Cerebellar nuclear complex (tissue), 1 donor: ENCODE data around the gene TMEM123.

ENCODE experiments used
- DNase-seq, 2 experiments: peaks; one replicate each; lab custom pipeline; 2025; lab: John Stamatoyannopoulos, UW

The TMEM123 gene, protein sequence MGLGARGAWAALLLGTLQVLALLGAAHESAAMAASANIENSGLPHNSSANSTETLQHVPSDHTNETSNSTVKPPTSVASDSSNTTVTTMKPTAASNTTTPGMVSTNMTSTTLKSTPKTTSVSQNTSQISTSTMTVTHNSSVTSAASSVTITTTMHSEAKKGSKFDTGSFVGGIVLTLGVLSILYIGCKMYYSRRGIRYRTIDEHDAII

DNA sequence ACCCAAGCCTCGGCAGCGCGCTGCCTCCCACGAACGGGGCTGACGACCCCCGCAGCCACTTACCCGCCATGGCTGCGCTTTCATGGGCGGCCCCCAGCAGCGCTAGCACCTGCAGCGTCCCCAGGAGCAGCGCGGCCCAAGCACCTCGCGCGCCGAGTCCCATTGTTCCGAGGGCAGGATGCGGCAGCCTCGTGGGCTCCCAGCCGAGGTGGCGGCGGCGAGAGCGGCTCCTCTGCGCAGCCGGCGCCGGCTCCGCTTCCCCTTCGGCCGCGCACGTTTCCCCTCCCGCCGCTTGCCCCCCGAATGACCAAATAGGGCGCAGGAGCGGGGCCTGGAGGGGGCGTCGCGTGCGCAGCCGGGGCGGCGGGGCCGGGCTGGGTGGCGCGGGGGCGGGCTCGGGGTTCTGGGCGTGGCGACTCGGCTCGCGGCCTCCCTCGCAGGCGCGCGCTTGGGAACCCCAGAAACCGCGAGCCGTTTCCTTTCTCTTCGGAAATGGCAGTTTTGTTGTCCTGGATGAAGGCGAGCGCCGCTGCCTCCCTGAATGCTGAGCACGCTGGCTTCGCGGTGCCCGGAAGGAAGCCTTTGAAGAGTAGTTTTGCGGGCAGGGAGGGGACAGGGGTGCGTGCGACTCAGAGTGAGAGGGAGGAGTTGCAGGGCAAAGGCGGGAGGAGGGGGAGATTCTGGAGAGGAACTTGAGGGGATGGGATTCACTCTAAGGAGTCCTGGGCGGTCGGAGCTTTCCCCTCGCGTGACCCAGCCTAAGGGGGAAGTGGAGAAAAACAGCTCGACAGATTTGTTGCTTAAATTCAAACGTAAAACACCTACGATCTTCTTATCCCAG, at the start of gene TMEM123:
Gene TMEM123, minus strand, starts transcription at position 305 of the 841 bp plus-strand sequence. Its CDS starts 142 bp downstream, at position 163.
- no peak for DNase-seq

DNA sequence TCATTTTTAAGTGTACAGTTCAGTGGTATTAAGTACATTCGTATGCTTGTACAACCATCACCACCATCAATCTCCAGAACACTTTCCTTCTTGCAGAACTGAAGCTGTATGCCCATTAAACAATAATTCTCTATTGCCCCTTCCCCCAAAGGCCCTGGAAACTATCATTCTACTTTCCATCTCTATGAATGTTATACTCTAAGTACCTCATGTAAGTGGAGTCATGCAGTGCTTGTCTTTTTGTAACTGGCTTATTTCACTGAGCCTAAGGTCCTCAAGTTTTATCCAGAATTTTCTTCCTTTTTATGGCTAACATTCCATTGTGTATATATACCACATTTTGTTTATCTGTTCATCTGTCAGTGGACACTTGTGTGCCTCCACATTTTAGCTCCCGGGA, 48.3 kb upstream of the TMEM123 start:
- no peak for DNase-seq

DNA sequence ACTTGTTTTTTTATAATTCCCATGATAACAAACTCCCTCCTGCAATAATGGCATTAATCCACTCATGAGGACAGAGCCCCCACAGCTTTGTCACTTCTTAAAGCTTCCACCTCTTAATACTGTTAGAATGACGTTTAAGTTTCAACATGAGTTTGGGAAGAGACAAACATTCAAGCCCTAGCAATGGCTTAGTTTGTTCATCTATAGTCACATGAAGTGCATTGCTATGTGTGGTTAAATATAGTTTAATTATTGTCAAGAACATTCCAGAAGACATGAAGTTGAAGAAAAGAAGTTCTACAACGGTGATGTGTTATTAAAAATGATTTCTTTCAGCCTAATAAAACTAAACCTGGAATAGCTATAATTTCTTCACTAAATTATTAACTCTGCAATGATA, 47.4 kb upstream of the TMEM123 start:
- DNase-seq: no peak

DNA sequence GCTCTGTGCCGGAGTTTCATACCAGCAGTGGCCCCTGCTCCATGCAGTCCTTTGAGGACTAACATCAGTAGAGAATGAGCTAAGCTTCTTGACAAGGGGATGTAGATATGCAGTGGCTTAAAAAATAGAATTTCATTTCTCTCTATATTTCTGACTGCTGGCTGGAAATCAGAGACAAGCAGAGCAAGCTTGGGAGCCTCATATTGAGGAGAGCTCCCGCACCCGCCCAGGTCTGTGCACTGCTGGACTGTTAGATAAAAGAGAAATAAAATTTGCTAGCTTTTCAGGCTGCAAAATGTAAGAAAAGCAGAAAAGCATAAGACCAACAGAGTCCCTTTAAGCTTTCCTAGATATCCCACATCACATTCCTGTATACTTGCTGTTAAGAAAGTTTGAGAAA, 46.6 kb upstream of the TMEM123 start:
- no peak for DNase-seq

DNA sequence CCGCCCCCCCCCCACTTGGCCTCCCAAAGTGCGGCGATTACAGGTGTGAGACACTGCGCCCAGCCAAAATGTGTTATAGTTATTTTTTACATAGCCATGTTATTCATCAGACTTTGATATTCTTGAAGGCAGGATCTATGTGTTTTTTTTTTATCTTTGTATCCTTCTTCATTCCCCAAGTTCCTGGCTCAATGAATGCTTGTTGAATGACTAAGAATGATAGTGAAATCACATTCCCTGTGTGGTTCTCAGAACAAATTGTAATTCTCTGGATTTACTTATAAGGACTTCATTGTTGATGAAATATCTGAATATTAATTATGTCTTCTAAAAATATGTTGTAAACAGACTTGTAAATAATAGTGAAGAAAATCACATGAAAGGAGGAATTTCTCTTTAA, 44.5 kb upstream of the TMEM123 start:
- no peak for DNase-seq

DNA sequence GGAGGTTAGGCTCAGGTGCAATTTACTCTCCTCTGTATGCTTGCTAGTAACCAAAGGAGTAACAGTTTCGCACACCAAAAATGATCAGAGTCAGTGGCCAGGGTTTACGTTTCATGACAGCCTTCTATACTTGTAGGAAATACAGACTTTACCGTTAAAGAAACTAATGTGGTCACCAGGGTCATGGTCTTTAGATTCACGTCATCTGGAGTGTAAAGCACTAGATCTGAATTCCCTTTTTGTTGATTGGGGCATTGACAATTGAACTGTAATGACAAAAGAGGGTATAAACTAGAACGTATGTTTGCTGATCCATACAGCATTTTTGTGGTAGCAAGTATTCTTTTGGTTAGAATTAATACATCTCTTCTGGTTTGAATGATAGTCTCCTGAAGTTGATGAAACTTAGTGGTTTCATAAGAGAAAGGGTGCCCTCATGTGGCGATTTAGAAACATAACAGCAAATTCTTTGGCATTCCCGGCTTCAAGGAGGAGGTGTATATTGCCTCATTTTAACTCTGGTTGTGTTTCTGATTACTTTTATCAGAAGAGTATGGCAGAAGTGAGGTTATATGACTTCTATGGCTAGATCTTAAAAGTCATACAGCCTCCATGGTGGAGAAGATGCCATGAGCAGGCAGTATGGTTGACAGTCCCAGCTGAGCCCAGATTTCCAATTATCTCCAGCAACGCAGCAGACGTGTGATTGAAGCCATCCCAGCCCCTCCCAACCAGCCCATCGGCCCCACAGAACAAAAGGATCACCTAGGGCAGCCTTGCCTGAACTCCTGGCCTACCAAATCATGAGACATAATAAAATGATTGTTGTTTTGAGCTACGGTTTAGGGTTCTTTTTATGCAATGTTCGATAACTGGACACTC, 42.8 kb upstream of the TMEM123 start:
- peak in 1 of 2 experiments; percentile 0 for DNase-seq

DNA sequence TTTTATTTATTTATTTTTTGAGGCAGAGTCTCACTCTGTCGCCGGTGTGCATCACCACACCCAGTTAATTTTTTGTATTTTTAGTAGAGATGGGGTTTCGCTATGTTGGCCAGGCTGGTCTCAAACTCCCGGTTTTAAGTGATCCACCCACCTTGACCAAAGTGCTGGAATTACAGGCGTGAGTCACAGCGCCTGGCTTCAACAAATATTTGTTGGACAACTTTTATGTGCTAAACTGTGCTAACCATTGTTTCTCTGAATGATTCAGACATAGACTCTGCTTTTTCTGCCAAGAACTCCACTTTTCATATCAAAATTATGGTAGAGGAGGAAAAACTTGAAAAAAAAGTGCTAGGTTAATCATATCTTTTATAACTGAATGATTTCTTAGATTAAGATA, 41.7 kb upstream of the TMEM123 start:
- DNase-seq: no peak

DNA sequence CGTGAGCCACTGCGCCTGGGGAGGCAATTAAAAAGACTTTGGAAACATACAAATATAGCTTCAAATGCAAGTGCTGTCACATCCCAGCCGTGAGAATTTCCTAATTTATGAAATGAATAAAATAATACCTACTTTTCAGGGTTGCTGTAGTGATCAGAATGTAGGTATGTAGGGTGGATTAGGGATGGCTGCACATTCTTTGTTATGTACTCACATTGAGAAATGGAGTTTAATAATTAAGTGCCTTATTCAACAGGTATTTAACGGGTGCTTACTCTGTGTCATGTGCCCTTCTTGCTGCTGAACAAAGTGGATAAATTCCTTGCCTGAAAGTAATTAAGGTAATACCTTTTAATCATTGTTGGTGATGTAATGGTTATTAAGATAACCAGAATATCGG, 41.0 kb upstream of the TMEM123 start:
- DNase-seq: no peak

DNA sequence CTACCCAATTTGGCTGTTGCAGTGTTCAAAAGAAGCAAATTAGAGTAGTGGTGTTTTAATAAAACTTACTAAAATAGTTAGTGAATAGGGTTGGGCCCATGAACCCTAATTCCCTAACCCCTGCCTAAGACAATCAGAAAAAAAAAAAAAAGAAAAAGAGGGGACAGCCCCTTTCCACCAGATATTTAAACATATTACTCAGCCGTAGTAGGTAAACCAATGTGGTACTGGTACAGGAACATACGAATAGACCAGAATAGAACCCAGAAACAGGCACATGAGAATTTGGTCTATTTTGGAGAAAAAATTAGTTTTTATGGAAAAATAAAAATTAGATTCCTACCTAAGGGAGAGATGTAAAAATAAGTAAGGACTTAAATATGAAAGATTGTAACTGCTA, 39.4 kb upstream of the TMEM123 start:
- DNase-seq: no peak

DNA sequence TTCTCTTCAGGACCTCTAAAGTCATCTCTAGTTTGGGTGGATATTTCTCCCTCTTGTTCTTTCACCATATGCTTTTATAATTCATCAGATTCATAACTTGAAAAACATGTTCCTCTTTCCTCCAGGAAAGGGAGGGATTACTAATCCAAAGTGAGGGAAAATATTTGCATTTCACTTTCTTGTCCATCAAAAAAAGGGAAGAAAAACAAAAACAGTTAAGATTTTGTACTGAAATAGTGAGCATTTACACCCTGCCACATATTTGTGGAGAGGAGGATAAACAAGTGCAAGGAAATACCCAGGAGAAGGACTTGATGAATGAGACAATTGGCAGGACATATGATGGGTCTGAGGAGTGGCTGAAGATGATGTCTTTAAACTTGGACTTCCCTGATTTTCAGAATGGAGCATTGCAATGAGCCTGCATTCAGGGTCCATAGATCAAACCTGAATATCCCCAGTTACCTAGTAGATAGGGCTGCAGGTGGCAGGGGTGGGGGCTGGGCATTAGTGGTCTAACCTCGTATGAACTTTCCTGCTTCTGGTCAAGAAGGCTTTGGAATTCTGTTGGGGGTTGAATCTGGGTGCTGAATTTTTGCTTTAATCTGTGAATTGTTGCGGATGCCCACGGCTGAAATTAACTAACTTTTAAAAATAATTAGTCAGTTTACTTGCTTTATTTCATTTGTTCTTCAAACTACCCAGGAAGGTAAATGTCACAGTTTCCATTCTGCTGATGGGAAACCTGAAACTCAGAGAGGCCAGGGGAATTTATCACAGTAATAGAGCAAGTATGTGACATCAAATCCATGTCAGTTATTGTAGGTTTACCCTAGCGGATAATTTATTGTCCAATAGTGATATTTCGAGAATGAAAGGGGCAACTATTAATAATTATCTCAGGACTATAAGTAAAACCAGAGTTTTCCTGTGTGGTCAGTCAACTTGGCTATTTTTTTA, 36.9 kb upstream of the TMEM123 start:
- DNase-seq: no peak

DNA sequence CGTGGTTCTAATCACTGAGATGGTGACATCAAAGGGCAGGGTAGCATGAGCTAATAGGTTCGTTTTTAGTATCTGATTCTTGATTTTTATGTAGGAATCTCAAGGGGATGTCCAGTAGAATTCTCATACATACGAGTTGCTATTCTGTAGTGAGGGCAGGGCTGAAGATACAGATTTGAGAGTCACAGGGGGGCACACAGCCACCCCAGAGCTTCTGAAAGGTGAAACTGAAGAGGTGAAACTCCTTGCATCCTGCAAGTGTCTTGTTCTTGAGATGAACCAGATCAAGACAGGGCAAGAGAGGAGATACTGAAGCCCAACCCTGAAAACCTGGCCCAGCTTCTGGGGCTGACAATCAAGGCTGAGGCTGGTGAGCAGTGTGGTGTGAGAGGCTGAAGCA, 35.6 kb upstream of the TMEM123 start:
- DNase-seq: no peak

DNA sequence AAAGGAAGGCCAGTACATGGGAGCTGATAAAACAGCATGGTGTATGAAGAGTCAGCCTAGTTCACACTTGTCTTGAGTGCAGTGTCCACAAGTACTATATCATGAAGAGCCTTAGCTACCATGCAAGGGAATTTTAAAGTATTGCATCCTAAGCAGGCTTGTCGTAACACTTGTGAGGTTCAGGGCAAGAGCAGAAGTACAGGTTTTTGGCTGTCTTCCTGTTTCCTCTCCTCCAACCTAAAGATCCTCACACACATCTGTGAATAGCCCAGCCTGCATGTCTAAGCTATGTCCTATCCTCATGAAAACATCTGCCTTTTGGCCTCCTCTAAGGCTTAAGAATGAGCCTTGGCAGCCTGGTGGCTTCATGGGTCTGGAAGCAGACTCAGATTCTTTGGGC, 34.6 kb upstream of the TMEM123 start:
- no peak for DNase-seq

DNA sequence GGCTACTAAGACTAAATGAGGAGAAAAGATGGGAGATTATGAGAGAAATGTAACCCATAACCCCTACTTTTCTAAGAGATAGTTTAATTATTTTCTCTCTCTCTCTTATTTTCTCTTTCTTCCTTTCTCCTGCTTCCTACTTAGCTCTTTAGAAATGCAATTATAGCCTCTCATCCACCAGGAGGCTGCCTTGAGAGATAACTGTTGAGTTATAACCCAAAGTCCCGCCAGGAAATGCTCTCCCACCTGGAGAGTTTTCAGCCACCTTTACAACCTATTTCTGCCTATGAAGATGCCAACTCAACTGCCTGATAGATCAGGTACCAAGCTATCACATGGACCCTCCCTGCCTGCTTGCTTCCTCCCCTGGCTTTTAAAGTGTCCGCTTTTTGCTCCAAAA, 34.0 kb upstream of the TMEM123 start:
- DNase-seq: no peak

DNA sequence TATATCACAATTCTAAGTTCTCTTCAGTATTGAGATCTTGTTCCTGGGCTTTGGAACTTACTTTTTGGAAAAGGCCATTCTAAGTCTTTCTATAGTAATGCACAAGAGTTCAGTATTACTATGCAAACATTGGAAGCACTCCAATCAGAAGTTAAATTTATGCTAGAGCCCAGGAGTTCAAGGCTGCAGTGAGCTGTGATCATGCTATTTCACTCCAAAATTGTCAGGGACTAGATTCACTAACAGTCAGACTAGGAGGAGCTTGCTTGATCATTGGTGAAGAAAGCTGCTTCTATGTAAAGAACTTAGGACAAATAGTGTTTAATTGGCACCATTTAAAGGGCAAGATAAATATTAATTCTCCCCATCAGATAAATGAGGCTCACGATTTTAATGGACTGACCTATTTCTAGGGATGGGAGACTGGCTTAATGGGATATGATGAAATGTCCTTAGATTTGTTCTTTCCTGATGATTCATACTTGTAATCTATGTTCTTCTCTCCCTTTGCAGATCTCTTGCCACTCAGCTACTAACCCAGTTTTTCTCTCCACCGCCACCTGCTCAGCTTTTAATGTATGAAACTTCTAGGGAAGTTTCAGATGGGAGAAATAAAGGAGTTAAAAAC, 32.6 kb upstream of the TMEM123 start:
- DNase-seq: no peak

DNA sequence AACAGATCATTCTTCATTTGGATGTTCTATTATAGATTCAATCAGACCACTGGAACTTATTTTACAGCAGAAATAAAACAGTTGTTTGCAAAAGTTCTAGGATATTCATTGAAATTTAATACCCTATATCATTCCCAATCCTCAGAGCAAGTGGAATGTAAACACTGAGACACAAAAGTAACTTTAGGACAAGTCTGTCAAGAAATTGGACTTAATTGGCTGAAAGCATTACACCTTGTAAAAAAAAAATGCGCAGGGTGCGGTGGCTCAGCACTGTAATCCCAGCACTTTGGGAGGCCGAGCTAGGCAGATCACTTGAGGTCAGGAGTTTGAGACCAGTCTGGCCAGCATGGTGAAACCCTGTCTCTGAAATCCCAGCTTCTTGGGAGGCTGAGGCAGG, 29.9 kb upstream of the TMEM123 start:
- no peak for DNase-seq

DNA sequence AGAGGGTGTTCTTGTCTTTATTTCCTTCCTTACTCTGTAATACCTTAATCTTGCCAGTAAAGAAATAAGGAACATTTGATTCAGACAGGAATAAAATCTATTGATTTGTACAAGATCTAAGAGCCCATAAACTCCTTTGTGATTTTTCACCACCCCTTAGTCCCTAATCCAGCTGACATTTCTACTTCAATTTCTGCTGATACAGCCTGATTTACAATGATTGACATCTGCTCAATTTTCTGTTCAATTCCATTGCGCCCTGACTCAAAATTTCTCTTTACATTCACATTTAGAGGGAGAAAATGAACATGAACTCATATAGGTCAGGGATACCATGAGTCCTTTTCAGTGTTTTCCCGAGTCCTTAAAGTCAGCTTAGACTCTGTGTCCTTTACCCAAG, 27.2 kb upstream of the TMEM123 start:
- DNase-seq: no peak

DNA sequence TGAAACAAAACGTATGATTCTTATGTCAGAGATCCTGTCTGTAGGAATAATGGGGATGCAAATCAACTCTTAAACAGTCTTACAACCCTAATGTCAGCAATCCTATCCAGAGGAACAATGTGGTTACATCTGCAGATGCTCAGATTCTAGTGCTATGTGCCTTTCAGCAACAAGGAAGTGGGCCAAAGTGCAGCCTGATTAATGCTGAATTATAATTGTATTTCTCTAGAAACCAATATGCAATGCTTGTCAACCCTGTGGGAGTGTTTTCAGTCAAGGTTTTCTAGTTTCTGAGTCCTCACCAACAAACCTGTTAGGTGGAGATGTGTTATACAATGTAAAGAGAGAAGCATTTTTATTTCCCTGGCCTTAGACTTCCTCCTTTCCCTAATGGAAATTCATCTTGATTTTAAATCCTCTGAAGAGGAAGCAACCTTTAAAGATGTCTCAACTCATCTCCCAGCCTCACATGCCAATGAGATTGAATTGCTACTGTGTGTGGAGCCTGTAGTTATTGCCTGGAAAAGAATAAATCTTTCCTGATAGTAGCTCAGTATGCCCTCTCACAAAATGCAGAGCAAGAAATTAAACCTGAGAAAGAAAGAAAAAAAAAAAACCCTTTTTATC, 26.2 kb upstream of the TMEM123 start:
- DNase-seq: no peak

DNA sequence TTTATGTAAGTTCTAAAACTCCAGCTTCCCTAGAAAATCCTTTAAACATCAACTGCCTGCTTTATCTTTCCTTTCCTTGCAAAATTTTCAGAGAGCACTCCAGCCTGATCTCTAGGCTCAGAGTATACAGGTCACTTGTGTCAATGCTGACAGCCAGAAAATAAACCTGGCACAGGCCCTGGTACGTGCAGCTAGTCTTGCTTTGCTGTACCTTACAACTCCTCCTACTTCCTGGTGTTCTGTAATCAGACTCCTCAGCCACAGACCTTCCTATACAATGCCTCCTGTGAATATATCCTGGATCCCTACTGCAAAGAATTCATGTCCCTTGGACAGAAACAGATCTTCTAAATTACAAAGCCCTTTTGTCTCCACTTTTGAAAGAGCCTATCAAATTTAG, 24.2 kb upstream of the TMEM123 start:
- no peak for DNase-seq

DNA sequence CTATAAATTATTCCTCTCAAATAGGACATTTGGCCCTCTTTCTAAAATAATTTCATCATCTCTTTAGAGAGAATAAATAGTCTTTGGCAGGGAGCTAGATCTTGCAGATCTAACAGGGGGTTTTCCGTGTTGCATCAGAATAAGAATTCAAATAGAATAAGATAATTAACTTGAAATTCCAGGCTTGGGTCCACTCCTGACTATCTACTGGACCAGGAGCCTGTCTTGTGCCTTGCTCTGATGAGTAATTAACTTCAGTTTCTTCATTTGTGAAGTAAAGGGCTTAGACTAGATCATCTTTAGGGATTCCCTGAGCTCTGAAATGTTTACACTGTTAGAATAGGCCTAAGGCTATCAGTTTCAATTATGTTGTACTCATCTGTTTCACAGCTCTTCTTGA, 23.5 kb upstream of the TMEM123 start:
- no peak for DNase-seq

DNA sequence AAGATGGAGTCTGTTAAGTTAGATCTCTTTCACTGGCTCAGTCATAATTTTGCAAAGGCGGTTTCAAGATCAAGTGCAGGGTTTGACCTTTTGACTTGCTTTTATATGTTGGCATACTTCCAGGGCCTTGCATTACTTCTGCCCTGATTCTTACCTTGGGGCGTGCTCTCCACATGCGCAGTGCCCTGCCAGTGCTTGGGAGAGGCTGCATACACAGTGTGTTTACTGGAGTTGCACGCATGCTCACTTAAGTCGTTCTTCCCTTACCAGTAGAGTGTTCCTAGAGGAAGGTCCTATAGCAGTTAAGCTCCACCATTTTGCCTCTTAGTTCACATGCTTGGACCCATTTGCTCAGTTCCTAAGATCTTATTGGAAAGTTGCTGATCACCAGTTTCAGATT, 21.0 kb upstream of the TMEM123 start:
- no peak for DNase-seq

DNA sequence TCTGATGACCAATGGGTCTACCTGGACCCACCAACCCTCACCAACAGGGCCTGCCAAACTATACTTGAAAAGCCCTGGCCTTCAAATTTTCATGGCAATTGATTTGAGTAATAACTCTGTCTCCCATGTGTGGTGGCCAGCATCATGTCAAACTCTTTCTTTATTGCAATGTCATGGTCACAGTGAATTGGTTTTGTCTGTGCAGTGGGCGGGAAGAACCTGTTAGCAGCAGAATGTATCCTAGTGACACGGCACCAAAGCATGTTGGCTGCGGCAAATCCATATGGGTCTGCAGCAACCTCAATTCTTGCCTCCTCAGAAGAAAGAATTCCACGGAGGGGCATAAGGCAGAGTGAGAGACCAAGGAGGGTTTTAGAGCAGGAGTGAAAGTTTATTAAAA, 19.6 kb upstream of the TMEM123 start:
- DNase-seq: no peak
